ENCODE data around the gene MIS18BP1.

Gene MIS18BP1

DNA sequence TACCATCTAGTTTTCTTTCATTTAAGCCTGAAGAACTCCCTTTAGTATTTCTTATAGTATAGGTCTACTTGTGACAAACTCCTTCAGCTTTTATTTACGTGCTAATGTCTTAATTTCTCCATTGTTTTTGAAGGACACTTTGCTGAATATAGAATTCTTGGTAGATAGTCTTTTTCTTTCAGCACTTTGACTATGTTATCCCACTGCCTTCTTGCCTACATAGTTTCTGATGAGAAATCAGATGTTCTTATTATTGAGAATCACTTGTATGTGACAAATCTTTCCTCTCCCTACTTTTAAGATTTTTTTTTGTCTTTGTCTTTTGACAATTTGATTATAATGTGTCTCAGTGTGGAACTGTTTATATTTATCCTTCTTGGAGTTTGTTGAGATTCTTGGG lies 5.1 kb upstream of the MIS18BP1 start:
- in situ Hi-C loops (cut with MboI; ENCODE audit: low pct_unique_long_range_greater_than_20kb, low sequenced_read_pairs, unreplicated experiment): no loop called here
- TF ChIP-seq, protein P1, sequence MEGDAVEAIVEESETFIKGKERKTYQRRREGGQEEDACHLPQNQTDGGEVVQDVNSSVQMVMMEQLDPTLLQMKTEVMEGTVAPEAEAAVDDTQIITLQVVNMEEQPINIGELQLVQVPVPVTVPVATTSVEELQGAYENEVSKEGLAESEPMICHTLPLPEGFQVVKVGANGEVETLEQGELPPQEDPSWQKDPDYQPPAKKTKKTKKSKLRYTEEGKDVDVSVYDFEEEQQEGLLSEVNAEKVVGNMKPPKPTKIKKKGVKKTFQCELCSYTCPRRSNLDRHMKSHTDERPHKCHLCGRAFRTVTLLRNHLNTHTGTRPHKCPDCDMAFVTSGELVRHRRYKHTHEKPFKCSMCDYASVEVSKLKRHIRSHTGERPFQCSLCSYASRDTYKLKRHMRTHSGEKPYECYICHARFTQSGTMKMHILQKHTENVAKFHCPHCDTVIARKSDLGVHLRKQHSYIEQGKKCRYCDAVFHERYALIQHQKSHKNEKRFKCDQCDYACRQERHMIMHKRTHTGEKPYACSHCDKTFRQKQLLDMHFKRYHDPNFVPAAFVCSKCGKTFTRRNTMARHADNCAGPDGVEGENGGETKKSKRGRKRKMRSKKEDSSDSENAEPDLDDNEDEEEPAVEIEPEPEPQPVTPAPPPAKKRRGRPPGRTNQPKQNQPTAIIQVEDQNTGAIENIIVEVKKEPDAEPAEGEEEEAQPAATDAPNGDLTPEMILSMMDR (IDR thresholded peaks at IDR 0.05; ENCODE audit: extremely low read depth, insufficient read depth, missing control alignments): no peak
- DNase-seq (ENCODE audit: low spot score): no peak

DNA sequence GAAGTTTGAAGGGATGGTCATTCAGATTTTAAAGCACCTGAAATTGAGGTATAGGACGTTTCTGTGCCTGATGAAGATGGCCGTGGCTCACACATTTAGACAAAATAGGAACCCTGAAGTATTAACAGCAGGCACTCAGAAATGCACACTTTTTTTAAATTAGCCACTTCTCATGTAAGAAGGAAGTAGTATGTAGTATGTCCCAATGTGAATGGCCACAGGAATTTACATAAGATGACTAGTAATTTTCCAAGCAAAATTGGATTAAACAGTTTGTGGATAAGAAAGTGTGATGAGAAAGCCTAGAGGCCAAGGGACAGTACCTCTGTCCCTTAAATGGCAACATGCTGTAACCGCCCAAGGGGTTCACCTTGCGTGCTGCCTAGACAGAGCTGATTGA lies 1.8 kb upstream of the MIS18BP1 start:
- DNase-seq (ENCODE audit: low spot score): no peak
- TF ChIP-seq, protein P1 (IDR thresholded peaks at IDR 0.05; ENCODE audit: extremely low read depth, insufficient read depth, missing control alignments): no peak
- in situ Hi-C loops (cut with MboI; ENCODE audit: low pct_unique_long_range_greater_than_20kb, low sequenced_read_pairs, unreplicated experiment): no loop called here

DNA sequence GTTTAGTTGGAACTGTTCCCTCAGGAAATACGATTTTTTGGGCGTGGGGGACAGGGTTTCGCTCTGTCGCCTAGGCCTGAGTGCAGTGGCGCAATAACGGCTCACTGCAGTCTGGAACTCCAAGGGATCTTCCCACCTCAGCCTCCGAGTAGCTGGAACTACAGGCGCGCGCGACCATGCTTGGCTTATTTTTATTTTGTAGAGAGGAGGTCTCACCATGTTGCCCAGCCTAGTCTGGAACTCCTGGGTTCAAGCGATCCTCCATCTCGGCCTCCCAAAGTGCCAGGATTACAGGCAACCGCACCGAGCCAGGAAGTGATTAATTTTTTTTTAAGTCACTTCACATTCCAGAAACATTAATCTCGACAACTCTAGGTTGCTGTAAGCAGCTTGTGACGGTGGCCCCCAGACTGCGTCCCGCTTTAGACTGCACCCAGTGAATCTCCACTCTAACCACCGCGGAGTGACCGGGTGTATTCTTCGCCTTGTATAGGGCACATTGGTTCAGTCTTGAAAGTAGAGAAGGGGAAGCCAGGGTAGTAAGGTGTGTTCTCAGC lies 830 bp upstream of the MIS18BP1 start:
- no peak for DNase-seq (ENCODE audit: low spot score)
- in situ Hi-C loops (cut with MboI; ENCODE audit: low pct_unique_long_range_greater_than_20kb, low sequenced_read_pairs, unreplicated experiment): no loop called here
- TF ChIP-seq, protein P1 (IDR thresholded peaks at IDR 0.05; ENCODE audit: extremely low read depth, insufficient read depth, missing control alignments): no peak

DNA sequence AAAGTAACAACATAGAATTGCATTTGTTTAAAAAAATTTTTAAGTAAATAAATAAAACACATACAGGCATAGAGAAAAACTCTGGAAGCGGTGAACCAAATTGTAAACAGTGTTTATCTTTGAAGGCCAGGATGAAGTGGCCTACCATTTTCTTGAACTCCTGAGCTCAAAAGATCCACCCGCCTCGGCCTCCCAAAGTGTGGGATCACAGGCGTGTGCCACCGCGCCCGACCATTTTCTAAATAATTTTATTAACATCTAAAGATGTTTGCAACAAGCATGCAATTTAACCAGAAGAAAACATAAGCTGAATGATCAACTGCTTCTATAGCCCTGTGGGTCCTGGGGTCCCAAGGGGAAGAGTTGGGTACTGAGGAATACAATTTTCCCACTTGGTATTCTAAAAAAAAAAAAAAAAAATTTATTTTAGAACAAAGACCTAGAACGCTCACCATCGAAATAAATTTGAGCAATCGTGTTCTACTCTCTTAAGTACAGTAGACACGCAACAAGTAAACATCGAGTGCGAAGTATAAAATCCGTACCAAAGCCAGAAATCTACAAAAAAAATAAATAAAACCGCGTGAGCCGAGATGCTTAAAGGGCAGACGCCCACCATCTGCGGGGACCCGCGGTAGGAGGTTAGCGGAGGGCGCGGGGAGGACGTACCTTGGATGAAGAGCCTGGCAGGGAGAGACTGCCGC lies 484 bp downstream of the MIS18BP1 start:
- TF ChIP-seq, protein P1 (IDR thresholded peaks at IDR 0.05; ENCODE audit: extremely low read depth, insufficient read depth, missing control alignments): no peak
- no peak for DNase-seq (ENCODE audit: low spot score)
- in situ Hi-C loops (cut with MboI; ENCODE audit: low pct_unique_long_range_greater_than_20kb, low sequenced_read_pairs, unreplicated experiment): no loop called here

DNA sequence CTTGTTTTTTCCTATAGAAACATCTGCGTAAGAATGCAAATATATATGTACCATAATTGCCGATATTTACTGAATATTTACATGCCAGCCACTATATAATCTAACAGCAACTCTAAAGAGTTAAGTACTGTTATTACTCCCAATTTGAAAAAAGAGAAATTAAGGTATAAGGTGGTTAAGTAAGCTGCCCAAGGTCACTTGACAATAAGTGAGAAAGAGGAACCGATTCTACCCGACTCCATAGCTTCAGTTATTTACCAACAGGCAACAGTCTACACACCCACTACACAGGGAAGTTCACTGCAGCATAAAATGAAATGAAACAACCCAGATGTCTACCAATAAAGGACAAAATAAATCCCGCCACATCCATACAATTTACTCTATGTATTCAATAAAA lies 1.1 kb downstream of the MIS18BP1 start:
- TF ChIP-seq, protein P1 (IDR thresholded peaks at IDR 0.05; ENCODE audit: extremely low read depth, insufficient read depth, missing control alignments): no peak
- in situ Hi-C loops (cut with MboI; ENCODE audit: low pct_unique_long_range_greater_than_20kb, low sequenced_read_pairs, unreplicated experiment): no loop called here
- peak; percentile 76 for DNase-seq (ENCODE audit: low spot score)

DNA sequence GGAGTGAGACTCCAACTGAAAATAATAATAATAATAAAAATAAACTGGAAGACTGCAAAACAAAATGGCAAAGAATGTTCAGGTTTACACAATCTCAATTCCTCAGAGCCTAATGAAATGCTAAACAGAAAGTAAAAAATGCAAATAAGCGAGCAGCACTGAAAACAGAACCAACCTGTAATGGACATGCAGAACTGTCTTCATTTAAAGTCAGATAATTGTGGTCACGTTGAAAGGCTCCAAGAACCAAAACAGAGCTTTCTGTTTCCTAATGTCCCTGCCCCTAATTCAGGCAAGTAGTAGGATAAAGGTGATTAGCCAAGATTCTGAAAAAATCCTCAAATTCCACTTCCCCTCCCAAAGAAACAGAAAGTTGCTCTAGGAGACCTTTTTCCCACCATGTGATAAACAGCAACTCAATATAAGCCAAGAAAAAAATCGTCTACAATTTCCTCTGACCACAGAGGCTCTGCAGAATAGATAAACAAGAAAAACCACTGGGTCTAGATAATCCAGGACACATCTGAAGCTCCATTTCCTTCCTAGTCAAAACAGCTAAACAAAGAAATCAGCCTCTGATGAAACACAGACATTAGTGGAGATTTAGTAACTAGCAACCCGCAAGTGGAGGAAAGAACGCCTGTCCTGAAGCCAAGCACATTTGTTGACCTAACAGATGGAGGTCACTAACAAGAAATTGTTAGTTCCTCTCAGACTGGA lies 3.0 kb downstream of the MIS18BP1 start:
- in situ Hi-C loops (cut with MboI; ENCODE audit: low pct_unique_long_range_greater_than_20kb, low sequenced_read_pairs, unreplicated experiment): no loop called here
- TF ChIP-seq, protein P1 (IDR thresholded peaks at IDR 0.05; ENCODE audit: extremely low read depth, insufficient read depth, missing control alignments): no peak
- peak; percentile 31 for DNase-seq (ENCODE audit: low spot score)

All from GM13977 (cell line).